IMR-90 (cell line): ENCODE measurements around the gene ZCCHC14. TPM values are rescaled to one million over a fixed set of nuclear protein-coding genes. Genes with fewer than 3 reads are reported as not detected.
"Not testable (repeated sequence)": the region's sequence is repeated elsewhere in the genome, so short reads cannot be mapped to it uniquely, and the experiment has no call there.

Experiments
- ATAC-seq: fragments of 200-7000 bp; cut with Tn5 transposase; 2 replicates; pipeline ENCODE4 v1.9.1; 2020; ENCODE audit warnings: low read depth, mild to moderate bottlenecking, moderate library complexity
- BruUV-seq: library from RNA; stranded (reverse); fragments of 400-500 nt; replicated peaks from 2 replicates; lab custom pipeline; 2021; lab: Mats Ljungman, UMichigan
- CTCF ChIA-PET: fragments of 300-600 bp; formaldehyde crosslinking; extraction: SDS; loops from one replicate; lab custom pipeline; 2021; ENCODE audit warnings: antibody characterized with exemption; lab: Yijun Ruan, JAX
- POLR2A ChIA-PET: fragments of 300-600 bp; sonication (Branson Sonifier 250); formaldehyde crosslinking; loops from one replicate; lab custom pipeline; 2022; ENCODE audit warnings: antibody characterized with exemption; ENCODE audit not compliant: unreplicated experiment; lab: Charles Lee
- DNase-seq: peaks from one replicate; pipeline ENCODE4 v3.0.0; 2013
- H2AFZ ChIP-seq: replicated peaks from 2 replicates; pipeline ENCODE3; 2013; ENCODE audit warnings: low read length, mild to moderate bottlenecking; ENCODE audit not compliant: poor library complexity
- H2AK5ac ChIP-seq: 2 replicates; pipeline ENCODE4 v1.6.1; 2013; ENCODE audit warnings: low read depth, low read length, inconsistent platforms
- H2AK9ac ChIP-seq: replicated peaks from 2 replicates; pipeline ENCODE3; 2013; ENCODE audit warnings: mild to moderate bottlenecking, low read depth, low read length, moderate library complexity; ENCODE audit not compliant: poor library complexity
- H2BK120ac ChIP-seq: 2 replicates; pipeline ENCODE4 v1.6.1; 2013; ENCODE audit warnings: low read depth, low read length, inconsistent platforms
- H2BK15ac ChIP-seq: 3 replicates; pipeline ENCODE4 v1.6.1; 2013; ENCODE audit warnings: low read depth, low read length, inconsistent platforms
- H2BK20ac ChIP-seq: 2 replicates; pipeline ENCODE4 v1.6.1; 2013; ENCODE audit warnings: low read depth, mild to moderate bottlenecking, inconsistent platforms, low read length, moderate library complexity
- H2BK5ac ChIP-seq: 2 replicates; pipeline ENCODE4 v1.6.1; 2013; ENCODE audit warnings: mild to moderate bottlenecking, low read depth, low read length, inconsistent platforms; ENCODE audit not compliant: poor library complexity, severe bottlenecking
- H3K14ac ChIP-seq: replicated peaks from 2 replicates; pipeline ENCODE4 v1.6.1; 2013; ENCODE audit warnings: low read depth, low read length, inconsistent platforms
- H3K18ac ChIP-seq: 2 replicates; pipeline ENCODE4 v1.6.1; 2013; ENCODE audit warnings: low read depth, low read length, control low read depth
- H3K23ac ChIP-seq: 2 replicates; pipeline ENCODE4 v1.6.1; 2013; ENCODE audit warnings: low read depth, low read length, inconsistent platforms
- H3K27ac ChIP-seq: 2 replicates; pipeline ENCODE4 v1.5.1; 2013; ENCODE audit warnings: mild to moderate bottlenecking, control low read depth, low read length; ENCODE audit not compliant: insufficient read depth
- H3K27me3 ChIP-seq: 2 replicates; pipeline ENCODE4 v1.6.1; 2013; ENCODE audit warnings: low read length; ENCODE audit not compliant: control insufficient read depth, insufficient read depth
- H3K36me3 ChIP-seq: 2 replicates; pipeline ENCODE4 v1.6.1; 2013; ENCODE audit warnings: low read length, mixed read lengths; ENCODE audit not compliant: control insufficient read depth, insufficient read depth
- H3K4ac ChIP-seq: 2 replicates; pipeline ENCODE4 v1.6.1; 2013; ENCODE audit warnings: low read depth, low read length, inconsistent platforms
- H3K4me1 ChIP-seq: 2 replicates; pipeline ENCODE4 v1.6.1; 2013; ENCODE audit warnings: low read length, mixed read lengths; ENCODE audit not compliant: control insufficient read depth, insufficient read depth
- H3K4me2 ChIP-seq: 2 replicates; pipeline ENCODE4 v1.6.1; 2013; ENCODE audit warnings: low read depth, mild to moderate bottlenecking, control low read depth, low read length, moderate library complexity
- H3K4me3 ChIP-seq: 2 replicates; pipeline ENCODE4 v1.5.1; 2013; ENCODE audit warnings: low read depth, mild to moderate bottlenecking, control low read depth, low read length, moderate library complexity; ENCODE audit not compliant: insufficient read depth
- H3K56ac ChIP-seq: 2 replicates; pipeline ENCODE4 v1.6.1; 2013; ENCODE audit warnings: low read length, inconsistent platforms; ENCODE audit not compliant: insufficient read depth; ENCODE audit errors: extremely low read depth
- H3K79me1 ChIP-seq, 2 experiments: 2 replicates each; pipeline ENCODE4 v1.6.1; 2013; ENCODE audit warnings: low read length in 2 of 2, inconsistent platforms in 1 of 2, low read depth in 1 of 2
- H3K9ac ChIP-seq: 2 replicates; pipeline ENCODE4 v1.6.1; 2013; ENCODE audit warnings: low read depth, low read length, control low read depth
- H3K9me1 ChIP-seq: 2 replicates; pipeline ENCODE4 v1.6.1; 2013; ENCODE audit warnings: low read length, inconsistent platforms; ENCODE audit not compliant: insufficient read depth
- H3K9me3 ChIP-seq: 2 replicates; pipeline ENCODE4 v1.6.1; 2013; ENCODE audit warnings: low read length; ENCODE audit not compliant: control insufficient read depth, insufficient read depth
- H4K20me1 ChIP-seq: 2 replicates; pipeline ENCODE4 v1.6.1; 2013; ENCODE audit warnings: low read length, inconsistent platforms; ENCODE audit not compliant: insufficient read depth
- H4K5ac ChIP-seq: 2 replicates; pipeline ENCODE4 v1.6.1; 2013; ENCODE audit warnings: mild to moderate bottlenecking, low read depth, low read length, control low read depth
- H4K8ac ChIP-seq, 2 experiments: 2 replicates each; pipeline ENCODE4 v1.6.1; 2013; ENCODE audit warnings: low read depth in 2 of 2, low read length in 2 of 2, control low read depth in 1 of 2, inconsistent platforms in 1 of 2
- H4K91ac ChIP-seq: 2 replicates; pipeline ENCODE4 v1.6.1; 2013; ENCODE audit warnings: low read depth, low read length, inconsistent platforms; ENCODE audit not compliant: insufficient read depth
- BHLHE40 ChIP-seq: fragments of 150-350 bp; IDR thresholded peaks from 2 replicates; pipeline ENCODE4 v1.6.1; 2016; ENCODE audit warnings: mild to moderate bottlenecking, low read depth, low read length
- POLR2A ChIP-seq: IDR thresholded peaks from 2 replicates; pipeline ENCODE4 v1.6.1; 2012; ENCODE audit warnings: mild to moderate bottlenecking, low read depth, low read length
- WGBS, 2 experiments: methylation state at CpG; one replicate each; pipeline versions ENCODE4 v1.1.5 to v1.1.7; 2013; ENCODE audit warnings: missing lambda C conversion rate in 2 of 2; ENCODE audit not compliant: insufficient read length in 1 of 2; ENCODE audit errors: extremely low coverage in 2 of 2; 5-methylcytosine and 5-hydroxymethylcytosine counted together
- dilution Hi-C: fragments of 300-500 bp; cut with HindIII; formaldehyde crosslinking; loops from one replicate; pipeline ENCODE4 v1.14.3; 2018; ENCODE audit warnings: low sequenced_read_pairs; ENCODE audit not compliant: unreplicated experiment
- in situ Hi-C: fragments of 300-500 bp; cut with MboI; formaldehyde crosslinking; loops from 3 replicates; pipeline ENCODE4 v1.14.3; 2019; ENCODE audit warnings: low sequenced_read_pairs, inconsistent platforms, mixed read lengths
- intact Hi-C: fragments of 100-400 bp; cut with micrococcal nuclease; formaldehyde crosslinking; loops from 2 replicates; pipeline ENCODE4 v1.10.0; 2022
- polyA plus RNA-seq, 3 experiments: library from polyadenylated mRNA; depleted of rRNA; stranded (reverse); fragments of >200 nt; gene quantifications; 2 replicates each; pipeline ENCODE4 v1.2.3, GENCODE V29; 2012; ENCODE audit warnings: low replicate concordance in 1 of 3
- total RNA-seq: library from RNA; depleted of rRNA; stranded (reverse); fragments of >200 nt; gene quantifications from 2 replicates; pipeline ENCODE4 v1.2.3, GENCODE V29; 2012

The ZCCHC14 gene
- total and polyA plus RNA-seq, 2 of the 4 experiments (the other 2 are of a cell fraction): 2.5 to 5.3 TPM

- CTCF ChIA-PET, H4K91ac ChIP-seq, H2BK120ac ChIP-seq, dilution Hi-C loops, DNase-seq, H3K27me3 ChIP-seq, H3K56ac ChIP-seq, H3K18ac ChIP-seq, H3K9me1 ChIP-seq, in situ Hi-C loops, H4K8ac ChIP-seq, ATAC-seq, H2BK15ac ChIP-seq, H2BK20ac ChIP-seq, H3K9me3 ChIP-seq, H2BK5ac ChIP-seq, H3K36me3 ChIP-seq, BruUV-seq, H4K5ac ChIP-seq, POLR2A ChIA-PET, H2AFZ ChIP-seq: not testable (repeated sequence)
- 0 out of 2 replicates have a peak overlapping the region, but pooled peaks have one; percentile 2 for H3K27ac ChIP-seq
- peaks cover 24 to 51% of the 10 kb centered on the region in 2 experiments for H3K79me1 ChIP-seq
- H2AK9ac ChIP-seq: peak overlapping the region; percentile 37
- H2AK5ac ChIP-seq: peak overlapping the region; percentile 23; the same call in 1 of the 2 replicates
- H3K4me3 ChIP-seq: peak overlapping the region; percentile 67
- H3K9ac ChIP-seq: peak overlapping the region; percentile 54
- H3K4ac ChIP-seq: 0 out of 2 replicates have a peak overlapping the region, but pooled peaks have one; percentile 27
- WGBS, 2 experiments: 32% methylated on average over 11 of the region's 45 CpGs; no CpG with 5 or more reads in 1 of the 2 experiments
- TF ChIP-seq POLR2A: peak; percentile 19; the same call in 1 of the 2 replicates
- TF ChIP-seq BHLHE40: 0 out of 2 replicates have a peak, but pooled peaks have one; percentile 15
- H3K14ac ChIP-seq: peak overlapping the region; percentile 25; the same call in 1 of the 2 replicates
- H3K4me2 ChIP-seq: peak overlapping the region; percentile 94
- intact Hi-C loops: loop anchor here (5.0 kb wide), 1 partner anchor 44 kb away; no protein-coding TSS in a partner anchor
- peaks cover 23% of the 10 kb centered on the region for H3K4me1 ChIP-seq
- peaks cover 55% of the 10 kb centered on the region for H4K20me1 ChIP-seq
- peak overlapping the region; percentile 64 for H3K23ac ChIP-seq
Observed at GRCh38 chr16:87490799-87491521, 1.9 kb downstream of the ZCCHC14 start.
